Parathyroid adenoma (tissue), 2 donors: ENCODE data around the gene RGL1.

Experiments used
- H2AFZ ChIP-seq: fragments of 300-600 bp; sonication (generic); one replicate; pipeline ENCODE4 v1.7.0; 2017; ENCODE audit warnings: antibody characterized with exemption, mild to moderate bottlenecking
- H3K27ac ChIP-seq: fragments of 300-600 bp; sonication (generic); one replicate; pipeline ENCODE4 v1.7.0; 2017
- H3K27me3 ChIP-seq: fragments of 300-600 bp; sonication (generic); one replicate; pipeline ENCODE4 v1.7.0; 2017; ENCODE audit warnings: low read length; ENCODE audit not compliant: control insufficient read depth, insufficient read depth
- H3K36me3 ChIP-seq: fragments of 300-600 bp; sonication (generic); one replicate; pipeline ENCODE4 v1.7.0; 2017; ENCODE audit warnings: low read length; ENCODE audit not compliant: control insufficient read depth, insufficient read depth
- H3K4me1 ChIP-seq: fragments of 300-600 bp; sonication (generic); one replicate; pipeline ENCODE4 v1.7.0; 2017; ENCODE audit warnings: control low read depth
- H3K4me2 ChIP-seq: fragments of 300-600 bp; sonication (generic); one replicate; pipeline ENCODE4 v1.7.0; 2017; ENCODE audit warnings: low read length
- H3K4me3 ChIP-seq: fragments of 300-600 bp; sonication (generic); one replicate; pipeline ENCODE4 v1.7.0; 2017; ENCODE audit warnings: low read depth, low read length
- H3K79me2 ChIP-seq: fragments of 300-600 bp; sonication (generic); one replicate; pipeline ENCODE4 v1.7.0; 2017; ENCODE audit warnings: control low read depth
- H3K9ac ChIP-seq: fragments of 300-600 bp; sonication (generic); one replicate; pipeline ENCODE4 v1.7.0; 2017; ENCODE audit warnings: mild to moderate bottlenecking
- H3K9me3 ChIP-seq: fragments of 300-600 bp; sonication (generic); one replicate; pipeline ENCODE4 v1.7.0; 2017; ENCODE audit warnings: low read length; ENCODE audit not compliant: control insufficient read depth
- CTCF ChIP-seq: fragments of 300-600 bp; sonication (generic); IDR thresholded peaks from one replicate; pipeline ENCODE4 v1.7.0; 2017; ENCODE audit warnings: antibody characterized with exemption, mild to moderate bottlenecking
- donor health status: primary hyperparathyroidism.

RGL1 gene

GRCh38 chr1:183806675-183807074 is 1.8 kb downstream of the RGL1 start:
- Histone ChIP-seq H2AFZ (no peak overlapping the region), H3K4me1 (peaks cover 3% of the 10 kb centered on the region), H3K4me2 (no peak overlapping the region), H3K79me2 (no peaks in the 10 kb centered on the region), H3K27ac (no peak overlapping the region), H3K4me3 (peak overlapping the region; percentile 29), H3K9ac (no peak overlapping the region), H3K27me3 (no peaks in the 10 kb centered on the region), H3K36me3 (no peaks in the 10 kb centered on the region), H3K9me3 (no peaks in the 10 kb centered on the region)
- TF ChIP-seq CTCF: no peak

DNA sequence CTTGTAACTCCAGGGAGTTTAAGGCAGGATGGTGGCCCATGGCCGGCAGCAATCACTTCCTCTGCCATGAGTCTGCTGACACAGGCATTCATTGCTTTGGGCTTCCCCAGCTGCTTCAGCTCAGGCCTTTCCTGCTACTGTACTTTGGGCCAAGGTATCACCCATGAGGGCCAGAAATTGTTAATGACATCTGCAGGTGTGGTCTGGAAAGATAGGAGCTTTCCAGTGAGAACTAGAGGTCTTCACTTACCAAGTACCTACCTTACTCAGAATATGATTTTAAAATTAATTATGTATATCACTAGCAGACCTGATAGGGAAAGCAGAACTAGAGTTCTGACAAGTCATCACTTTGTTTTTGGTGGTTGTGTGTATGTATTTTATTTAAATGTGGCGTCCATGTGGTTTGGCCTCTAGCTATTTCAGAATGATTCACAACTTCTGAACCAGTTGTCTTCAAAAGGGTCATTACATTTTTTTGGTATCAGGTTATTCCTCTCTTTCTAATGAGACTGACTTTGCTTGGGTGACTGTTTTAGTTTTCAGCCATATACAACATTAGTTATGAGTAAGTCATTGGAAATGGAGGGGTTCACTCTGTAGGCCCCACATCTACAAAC is 2.7 kb downstream of the RGL1 start:
- H3K27me3 ChIP-seq: no peaks in the 10 kb centered on the region
- no peaks in the 10 kb centered on the region for H3K9me3 ChIP-seq
- no peak overlapping the region for H3K4me2 ChIP-seq
- H3K4me3 ChIP-seq: no peak overlapping the region
- no peaks in the 10 kb centered on the region for H3K36me3 ChIP-seq
- no peak overlapping the region for H3K27ac ChIP-seq
- H2AFZ ChIP-seq: no peak overlapping the region
- H3K79me2 ChIP-seq: no peaks in the 10 kb centered on the region
- no peak for TF ChIP-seq CTCF
- peaks cover 3% of the 10 kb centered on the region for H3K4me1 ChIP-seq
- no peak overlapping the region for H3K9ac ChIP-seq

DNA sequence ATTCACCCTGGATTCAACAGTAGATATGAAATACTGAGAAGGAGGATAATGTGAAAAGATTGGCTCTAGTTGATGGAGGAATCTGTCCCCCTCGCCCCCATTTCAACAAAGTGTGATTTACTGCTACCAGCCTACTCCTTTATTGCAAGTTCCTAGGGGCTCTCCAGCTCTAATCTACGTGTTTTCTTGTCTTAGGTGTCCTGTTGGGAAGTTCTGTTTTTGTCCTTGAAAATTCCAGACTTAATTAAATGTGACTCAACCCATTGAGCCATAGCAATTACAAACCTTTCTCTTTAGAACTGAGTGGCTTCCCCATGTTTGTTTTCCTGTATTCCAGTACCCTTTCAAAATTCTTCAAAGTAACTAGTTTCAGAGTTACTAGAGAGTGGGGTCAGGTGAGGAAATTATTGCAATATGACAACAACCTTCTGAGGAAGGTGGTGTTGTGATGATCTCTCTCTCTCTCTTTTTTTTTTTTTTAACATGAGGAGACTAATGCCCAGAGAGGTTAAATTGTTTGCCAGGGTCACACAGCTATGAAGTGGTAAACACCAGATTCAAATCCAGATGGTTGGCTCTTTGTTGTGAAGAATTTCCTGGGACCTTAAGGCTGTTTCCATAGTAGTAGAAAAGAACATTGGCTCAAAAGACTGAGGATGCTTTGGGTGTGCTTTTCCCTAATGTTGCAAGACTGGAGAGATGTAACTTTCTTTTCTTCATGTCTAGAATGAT is 3.5 kb downstream of the RGL1 start:
- no peak overlapping the region for H3K4me2 ChIP-seq
- peaks cover 3% of the 10 kb centered on the region for H3K4me1 ChIP-seq
- no peak overlapping the region for H3K9ac ChIP-seq
- H3K79me2 ChIP-seq: no peaks in the 10 kb centered on the region
- no peaks in the 10 kb centered on the region for H3K27me3 ChIP-seq
- no peaks in the 10 kb centered on the region for H3K9me3 ChIP-seq
- TF ChIP-seq CTCF: no peak
- H3K36me3 ChIP-seq: no peaks in the 10 kb centered on the region
- H3K4me3 ChIP-seq: no peak overlapping the region
- H2AFZ ChIP-seq: no peak overlapping the region
- no peak overlapping the region for H3K27ac ChIP-seq

GRCh38 chr1:183810121-183810520 is 5.2 kb downstream of the RGL1 start:
- Histone ChIP-seq H3K36me3 (no peaks in the 10 kb centered on the region), H2AFZ (no peak overlapping the region), H3K4me1 (no peaks in the 10 kb centered on the region), H3K4me3 (no peak overlapping the region), H3K4me2 (no peak overlapping the region), H3K9me3 (no peaks in the 10 kb centered on the region), H3K9ac (no peak overlapping the region), H3K27me3 (no peaks in the 10 kb centered on the region), H3K27ac (no peak overlapping the region), H3K79me2 (peaks cover 3% of the 10 kb centered on the region)
- no peak for TF ChIP-seq CTCF
